IMR-90 (cell line): ENCODE measurements around the gene CACNB2. TPM values are rescaled to one million over a fixed set of nuclear protein-coding genes. Genes with fewer than 3 reads are reported as not detected.

Experiments
- ATAC-seq: fragments of 200-7000 bp; cut with Tn5 transposase; 2 replicates; pipeline ENCODE4 v1.9.1; 2020; ENCODE audit warnings: low read depth, mild to moderate bottlenecking, moderate library complexity
- BruUV-seq: library from RNA; stranded (reverse); fragments of 400-500 nt; replicated peaks from 2 replicates; lab custom pipeline; 2021; lab: Mats Ljungman, UMichigan
- CTCF ChIA-PET: fragments of 300-600 bp; formaldehyde crosslinking; extraction: SDS; loops from one replicate; lab custom pipeline; 2021; ENCODE audit warnings: antibody characterized with exemption; lab: Yijun Ruan, JAX
- POLR2A ChIA-PET: fragments of 300-600 bp; sonication (Branson Sonifier 250); formaldehyde crosslinking; loops from one replicate; lab custom pipeline; 2022; ENCODE audit warnings: antibody characterized with exemption; ENCODE audit not compliant: unreplicated experiment; lab: Charles Lee
- DNase-seq: peaks from one replicate; pipeline ENCODE4 v3.0.0; 2013
- H2AFZ ChIP-seq: replicated peaks from 2 replicates; pipeline ENCODE3; 2013; ENCODE audit warnings: low read length, mild to moderate bottlenecking; ENCODE audit not compliant: poor library complexity
- H2AK5ac ChIP-seq: 2 replicates; pipeline ENCODE4 v1.6.1; 2013; ENCODE audit warnings: low read depth, low read length, inconsistent platforms
- H2AK9ac ChIP-seq: replicated peaks from 2 replicates; pipeline ENCODE3; 2013; ENCODE audit warnings: mild to moderate bottlenecking, low read depth, low read length, moderate library complexity; ENCODE audit not compliant: poor library complexity
- H2BK120ac ChIP-seq: 2 replicates; pipeline ENCODE4 v1.6.1; 2013; ENCODE audit warnings: low read depth, low read length, inconsistent platforms
- H2BK15ac ChIP-seq: 3 replicates; pipeline ENCODE4 v1.6.1; 2013; ENCODE audit warnings: low read depth, low read length, inconsistent platforms
- H2BK20ac ChIP-seq: 2 replicates; pipeline ENCODE4 v1.6.1; 2013; ENCODE audit warnings: low read depth, mild to moderate bottlenecking, inconsistent platforms, low read length, moderate library complexity
- H2BK5ac ChIP-seq: 2 replicates; pipeline ENCODE4 v1.6.1; 2013; ENCODE audit warnings: mild to moderate bottlenecking, low read depth, low read length, inconsistent platforms; ENCODE audit not compliant: poor library complexity, severe bottlenecking
- H3K14ac ChIP-seq: replicated peaks from 2 replicates; pipeline ENCODE4 v1.6.1; 2013; ENCODE audit warnings: low read depth, low read length, inconsistent platforms
- H3K18ac ChIP-seq: 2 replicates; pipeline ENCODE4 v1.6.1; 2013; ENCODE audit warnings: low read depth, low read length, control low read depth
- H3K23ac ChIP-seq: 2 replicates; pipeline ENCODE4 v1.6.1; 2013; ENCODE audit warnings: low read depth, low read length, inconsistent platforms
- H3K27ac ChIP-seq: 2 replicates; pipeline ENCODE4 v1.5.1; 2013; ENCODE audit warnings: mild to moderate bottlenecking, control low read depth, low read length; ENCODE audit not compliant: insufficient read depth
- H3K27me3 ChIP-seq: 2 replicates; pipeline ENCODE4 v1.6.1; 2013; ENCODE audit warnings: low read length; ENCODE audit not compliant: control insufficient read depth, insufficient read depth
- H3K36me3 ChIP-seq: 2 replicates; pipeline ENCODE4 v1.6.1; 2013; ENCODE audit warnings: low read length, mixed read lengths; ENCODE audit not compliant: control insufficient read depth, insufficient read depth
- H3K4ac ChIP-seq: 2 replicates; pipeline ENCODE4 v1.6.1; 2013; ENCODE audit warnings: low read depth, low read length, inconsistent platforms
- H3K4me1 ChIP-seq: 2 replicates; pipeline ENCODE4 v1.6.1; 2013; ENCODE audit warnings: low read length, mixed read lengths; ENCODE audit not compliant: control insufficient read depth, insufficient read depth
- H3K4me2 ChIP-seq: 2 replicates; pipeline ENCODE4 v1.6.1; 2013; ENCODE audit warnings: low read depth, mild to moderate bottlenecking, control low read depth, low read length, moderate library complexity
- H3K4me3 ChIP-seq: 2 replicates; pipeline ENCODE4 v1.5.1; 2013; ENCODE audit warnings: low read depth, mild to moderate bottlenecking, control low read depth, low read length, moderate library complexity; ENCODE audit not compliant: insufficient read depth
- H3K56ac ChIP-seq: 2 replicates; pipeline ENCODE4 v1.6.1; 2013; ENCODE audit warnings: low read length, inconsistent platforms; ENCODE audit not compliant: insufficient read depth; ENCODE audit errors: extremely low read depth
- H3K79me1 ChIP-seq, 2 experiments: 2 replicates each; pipeline ENCODE4 v1.6.1; 2013; ENCODE audit warnings: low read length in 2 of 2, inconsistent platforms in 1 of 2, low read depth in 1 of 2
- H3K9ac ChIP-seq: 2 replicates; pipeline ENCODE4 v1.6.1; 2013; ENCODE audit warnings: low read depth, low read length, control low read depth
- H3K9me1 ChIP-seq: 2 replicates; pipeline ENCODE4 v1.6.1; 2013; ENCODE audit warnings: low read length, inconsistent platforms; ENCODE audit not compliant: insufficient read depth
- H3K9me3 ChIP-seq: 2 replicates; pipeline ENCODE4 v1.6.1; 2013; ENCODE audit warnings: low read length; ENCODE audit not compliant: control insufficient read depth, insufficient read depth
- H4K20me1 ChIP-seq: 2 replicates; pipeline ENCODE4 v1.6.1; 2013; ENCODE audit warnings: low read length, inconsistent platforms; ENCODE audit not compliant: insufficient read depth
- H4K5ac ChIP-seq: 2 replicates; pipeline ENCODE4 v1.6.1; 2013; ENCODE audit warnings: mild to moderate bottlenecking, low read depth, low read length, control low read depth
- H4K8ac ChIP-seq, 2 experiments: 2 replicates each; pipeline ENCODE4 v1.6.1; 2013; ENCODE audit warnings: low read depth in 2 of 2, low read length in 2 of 2, control low read depth in 1 of 2, inconsistent platforms in 1 of 2
- H4K91ac ChIP-seq: 2 replicates; pipeline ENCODE4 v1.6.1; 2013; ENCODE audit warnings: low read depth, low read length, inconsistent platforms; ENCODE audit not compliant: insufficient read depth
- BHLHE40 ChIP-seq: fragments of 150-350 bp; IDR thresholded peaks from 2 replicates; pipeline ENCODE4 v1.6.1; 2016; ENCODE audit warnings: mild to moderate bottlenecking, low read depth, low read length
- CEBPB ChIP-seq: IDR thresholded peaks from 2 replicates; pipeline ENCODE4 v1.6.1; 2012; ENCODE audit warnings: low read depth, low read length, improper control_type of control experiment
- CHD1 ChIP-seq: IDR thresholded peaks from 2 replicates; pipeline ENCODE4 v1.6.1; 2012; ENCODE audit warnings: low read depth, low read length, improper control_type of control experiment
- CTCF ChIP-seq: conservative IDR thresholded peaks from 2 replicates; pipeline ENCODE4 v1.5.1; 2012; ENCODE audit warnings: mild to moderate bottlenecking, low read depth, low read length, improper control_type of control experiment
- ELK1 ChIP-seq: fragments of 150-350 bp; IDR thresholded peaks from 2 replicates; pipeline ENCODE4 v1.6.1; 2016; ENCODE audit warnings: low read depth, mild to moderate bottlenecking, low read length, moderate library complexity, borderline replicate concordance
- FOS ChIP-seq: fragments of 150-350 bp; IDR thresholded peaks from 2 replicates; pipeline ENCODE4 v1.6.1; 2016; ENCODE audit warnings: low read depth, low read length
- MAFK ChIP-seq: IDR thresholded peaks from 2 replicates; pipeline ENCODE4 v1.6.1; 2012; ENCODE audit warnings: low read depth, low read length, improper control_type of control experiment
- MAZ ChIP-seq: IDR thresholded peaks from 2 replicates; pipeline ENCODE4 v1.6.1; 2012; ENCODE audit warnings: low read depth, mild to moderate bottlenecking, low read length, improper control_type of control experiment, moderate library complexity, borderline replicate concordance
- MXI1 ChIP-seq: IDR thresholded peaks from 2 replicates; pipeline ENCODE4 v1.6.1; 2012; ENCODE audit warnings: low read depth, mild to moderate bottlenecking, low read length, moderate library complexity, borderline replicate concordance
- NFE2L2 ChIP-seq: fragments of 150-350 bp; IDR thresholded peaks from 2 replicates; pipeline ENCODE4 v1.6.1; 2016; ENCODE audit warnings: low read depth, mild to moderate bottlenecking, low read length
- POLR2A ChIP-seq: IDR thresholded peaks from 2 replicates; pipeline ENCODE4 v1.6.1; 2012; ENCODE audit warnings: mild to moderate bottlenecking, low read depth, low read length
- RAD21 ChIP-seq: IDR thresholded peaks from 2 replicates; pipeline ENCODE4 v1.6.1; 2012; ENCODE audit warnings: low read length, improper control_type of control experiment
- RCOR1 ChIP-seq: IDR thresholded peaks from 2 replicates; pipeline ENCODE4 v1.6.1; 2012; ENCODE audit warnings: mild to moderate bottlenecking, low read length, improper control_type of control experiment; ENCODE audit not compliant: insufficient replicate concordance
- RFX5 ChIP-seq: IDR thresholded peaks from 2 replicates; pipeline ENCODE4 v1.8.0; 2012; ENCODE audit warnings: low read depth, mild to moderate bottlenecking, low read length, moderate library complexity
- SMC3 ChIP-seq: fragments of 150-350 bp; IDR thresholded peaks from 2 replicates; pipeline ENCODE4 v1.6.1; 2016; ENCODE audit warnings: low read depth, mild to moderate bottlenecking, antibody characterized with exemption, low read length, moderate library complexity
- USF2 ChIP-seq: fragments of 150-350 bp; IDR thresholded peaks from 2 replicates; pipeline ENCODE4 v1.6.1; 2017; ENCODE audit warnings: mild to moderate bottlenecking, antibody characterized with exemption, low read length, low read depth
- WGBS, 2 experiments: methylation state at CpG; one replicate each; pipeline versions ENCODE4 v1.1.5 to v1.1.7; 2013; ENCODE audit warnings: missing lambda C conversion rate in 2 of 2; ENCODE audit not compliant: insufficient read length in 1 of 2; ENCODE audit errors: extremely low coverage in 2 of 2; 5-methylcytosine and 5-hydroxymethylcytosine counted together
- dilution Hi-C: fragments of 300-500 bp; cut with HindIII; formaldehyde crosslinking; loops from one replicate; pipeline ENCODE4 v1.14.3; 2018; ENCODE audit warnings: low sequenced_read_pairs; ENCODE audit not compliant: unreplicated experiment
- in situ Hi-C: fragments of 300-500 bp; cut with MboI; formaldehyde crosslinking; loops from 3 replicates; pipeline ENCODE4 v1.14.3; 2019; ENCODE audit warnings: low sequenced_read_pairs, inconsistent platforms, mixed read lengths
- intact Hi-C: fragments of 100-400 bp; cut with micrococcal nuclease; formaldehyde crosslinking; loops from 2 replicates; pipeline ENCODE4 v1.10.0; 2022
- polyA plus RNA-seq, 3 experiments: library from polyadenylated mRNA; depleted of rRNA; stranded (reverse); fragments of >200 nt; gene quantifications; 2 replicates each; pipeline ENCODE4 v1.2.3, GENCODE V29; 2012; ENCODE audit warnings: low replicate concordance in 1 of 3
- total RNA-seq: library from RNA; depleted of rRNA; stranded (reverse); fragments of >200 nt; gene quantifications from 2 replicates; pipeline ENCODE4 v1.2.3, GENCODE V29; 2012

Gene CACNB2
- total and polyA plus RNA-seq, 2 of the 4 experiments (the other 2 are of a cell fraction) = 0.36 TPM

- Histone ChIP-seq H3K4me3 (no peak overlapping the region), H3K56ac (no peak overlapping the region), H2BK120ac (no peak overlapping the region), H3K18ac (no peak overlapping the region), H2BK15ac (no peak overlapping the region), H2BK5ac (no peak overlapping the region), H2AK9ac (no peak overlapping the region), H3K4me1 (no peaks in the 10 kb centered on the region), H3K79me1 (no peaks in the 10 kb centered on the region), H4K8ac (no peak overlapping the region), H4K20me1 (no peaks in the 10 kb centered on the region), H3K23ac (no peak overlapping the region), H3K36me3 (no peaks in the 10 kb centered on the region), H3K4me2 (no peak overlapping the region), H3K9me1 (no peaks in the 10 kb centered on the region), H2BK20ac (no peak overlapping the region), H3K4ac (no peak overlapping the region), H4K5ac (no peak overlapping the region), H3K9me3 (no peaks in the 10 kb centered on the region), H3K27me3 (no peaks in the 10 kb centered on the region), H3K14ac (no peak overlapping the region), H3K9ac (no peak overlapping the region), H2AFZ (no peak overlapping the region), H2AK5ac (no peak overlapping the region), H4K91ac (no peak overlapping the region), H3K27ac (no peak overlapping the region)
- ChIA-PET CTCF (no interaction called here), POLR2A (no interaction called here)
- WGBS, 2 experiments = no CpG with 5 or more reads among the region's 3 CpGs
- intact Hi-C loops = loop anchor here (5.0 to 10.0 kb wide), 2 partner anchors 181 to 309 kb away; partner anchors contain the start of gene NSUN6
- no TSS peak for BruUV-seq
- ATAC-seq (no peak), DNase-seq (no peak)
- in situ Hi-C loops = no loop called here
- dilution Hi-C loops = no loop called here
- TF ChIP-seq CEBPB = no peak
- no peak for TF ChIP-seq CHD1
- no peak for TF ChIP-seq MXI1
- no peak for TF ChIP-seq SMC3
- no peak for TF ChIP-seq NFE2L2
- no peak for TF ChIP-seq POLR2A
- no peak for TF ChIP-seq BHLHE40
- no peak for TF ChIP-seq ELK1
- no peak for TF ChIP-seq MAFK
- no peak for TF ChIP-seq RFX5
- TF ChIP-seq CTCF = no peak
- no peak for TF ChIP-seq RCOR1
- TF ChIP-seq FOS = no peak
- TF ChIP-seq MAZ = no peak
- no peak for TF ChIP-seq USF2
- no peak for TF ChIP-seq RAD21
These were observed 203.3 kb downstream of the CACNB2 start for GRCh38 chr10:18343573-18343972.
